BLaER1 (cell line): ENCODE data around the gene GNAO1.

Experiments
- H3K27ac ChIP-seq: shearing (Covaris generic); formaldehyde crosslinking; 2 replicates; pipeline ENCODE4 v1.8.1; 2022
- H3K27me3 ChIP-seq: shearing (Covaris generic); formaldehyde crosslinking; 2 replicates; pipeline ENCODE4 v1.8.1; 2022
- H3K36me3 ChIP-seq: shearing (Covaris generic); formaldehyde crosslinking; 2 replicates; pipeline ENCODE4 v1.8.1; 2022
- H3K4me1 ChIP-seq: shearing (Covaris generic); formaldehyde crosslinking; 2 replicates; pipeline ENCODE4 v1.8.1; 2022
- H3K4me2 ChIP-seq: shearing (Covaris generic); formaldehyde crosslinking; 2 replicates; pipeline ENCODE4 v1.8.1; 2022
- H3K4me3 ChIP-seq: shearing (Covaris generic); formaldehyde crosslinking; 2 replicates; pipeline ENCODE4 v1.8.1; 2022
- H3K9ac ChIP-seq: shearing (Covaris generic); formaldehyde crosslinking; 2 replicates; pipeline ENCODE4 v1.8.1; 2022
- H3K9me3 ChIP-seq: shearing (Covaris generic); formaldehyde crosslinking; 2 replicates; pipeline ENCODE4 v1.8.1; 2022
- H4K20me1 ChIP-seq: shearing (Covaris generic); formaldehyde crosslinking; 2 replicates; pipeline ENCODE4 v1.8.1; 2022
- Cebpa-rat ChIP-seq: shearing (Covaris generic); IDR thresholded peaks from 2 replicates; pipeline ENCODE4 v1.8.1; 2022

The GNAO1 gene

DNA sequence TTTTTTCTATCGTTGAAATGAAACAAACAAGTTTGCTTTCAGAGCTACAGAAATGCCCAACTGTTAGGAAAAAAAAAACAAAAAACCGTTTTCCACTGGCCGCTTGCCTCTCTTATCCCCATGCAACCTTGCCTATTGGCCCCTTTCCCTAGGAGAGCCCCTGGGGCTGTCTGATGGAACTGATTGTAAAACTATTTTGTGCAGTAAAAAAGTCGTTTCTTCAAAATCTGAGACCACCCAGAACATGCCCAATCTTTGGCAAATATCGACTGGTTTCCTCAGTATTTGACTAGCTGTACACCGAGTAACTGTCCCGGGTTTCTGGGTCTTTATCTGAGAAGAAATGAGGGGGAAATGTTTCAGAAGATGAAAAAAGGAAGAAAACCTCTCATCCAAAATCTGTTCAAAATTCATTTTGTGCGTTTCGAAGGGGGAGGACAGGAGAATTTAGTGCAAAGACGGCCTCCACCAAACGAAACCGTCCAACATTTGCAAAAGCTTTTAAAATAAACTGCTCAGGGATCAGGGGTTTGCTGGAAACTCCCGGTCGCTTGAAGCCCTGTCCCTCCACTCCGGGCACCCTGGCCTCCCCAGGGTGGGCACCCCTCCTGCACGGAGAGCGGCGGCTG, 1.1 kb upstream of the GNAO1 start:
- Histone ChIP-seq H3K9ac (no peak overlapping the region), H3K4me1 (peaks cover 15% of the 10 kb centered on the region), H3K4me3 (peak overlapping the region; percentile 72), H3K9me3 (no peaks in the 10 kb centered on the region), H3K36me3 (no peaks in the 10 kb centered on the region), H3K4me2 (peak overlapping the region; percentile 92), H3K27me3 (peaks cover 74% of the 10 kb centered on the region), H4K20me1 (peaks cover 38% of the 10 kb centered on the region), H3K27ac (no peak overlapping the region)
- TF ChIP-seq Cebpa-rat = no peak

DNA sequence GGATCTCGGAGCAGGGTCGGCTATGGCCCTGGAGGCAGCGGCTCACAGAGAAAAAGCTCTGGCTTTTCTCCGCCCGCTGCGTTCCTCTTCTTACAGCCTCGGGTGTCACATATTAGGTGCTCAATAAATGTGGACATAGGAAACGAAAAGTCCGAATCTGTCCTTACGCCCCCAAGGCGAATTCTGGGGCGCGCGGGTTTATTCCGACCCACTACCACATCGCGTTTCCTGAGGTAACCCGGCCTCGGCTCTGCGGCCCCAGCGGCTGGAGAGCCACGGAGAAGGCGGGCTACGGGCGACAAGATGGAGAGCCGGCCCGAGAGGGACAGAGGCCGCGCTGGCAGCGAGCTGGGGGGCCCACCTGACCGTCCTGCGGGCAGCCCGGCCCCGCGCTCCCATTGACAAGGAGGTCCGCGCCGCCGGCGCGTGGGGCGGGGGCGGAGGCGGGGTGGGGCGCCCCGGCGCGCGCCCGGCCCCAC, 573 bp upstream of the GNAO1 start:
- Histone ChIP-seq H3K4me1 (peaks cover 15% of the 10 kb centered on the region), H3K9me3 (no peaks in the 10 kb centered on the region), H3K9ac (no peak overlapping the region), H3K4me2 (peak overlapping the region; percentile 92), H4K20me1 (peaks cover 39% of the 10 kb centered on the region), H3K27me3 (peaks cover 79% of the 10 kb centered on the region), H3K27ac (no peak overlapping the region), H3K36me3 (no peaks in the 10 kb centered on the region), H3K4me3 (peak overlapping the region; percentile 72)
- TF ChIP-seq Cebpa-rat = no peak

- peak overlapping the region; percentile 92 for H3K4me2 ChIP-seq
- H3K4me1 ChIP-seq = peaks cover 15% of the 10 kb centered on the region
- no peak for TF ChIP-seq Cebpa-rat
- H3K9me3 ChIP-seq = no peaks in the 10 kb centered on the region
- peak overlapping the region; percentile 72 for H3K4me3 ChIP-seq
- H3K36me3 ChIP-seq = no peaks in the 10 kb centered on the region
- H3K9ac ChIP-seq = no peak overlapping the region
- H3K27me3 ChIP-seq = peaks cover 82% of the 10 kb centered on the region
- H3K27ac ChIP-seq = no peak overlapping the region
- peaks cover 39% of the 10 kb centered on the region for H4K20me1 ChIP-seq
Measured at GRCh38 chr16:56191835-56192634, 746 bp downstream of the GNAO1 start.

DNA sequence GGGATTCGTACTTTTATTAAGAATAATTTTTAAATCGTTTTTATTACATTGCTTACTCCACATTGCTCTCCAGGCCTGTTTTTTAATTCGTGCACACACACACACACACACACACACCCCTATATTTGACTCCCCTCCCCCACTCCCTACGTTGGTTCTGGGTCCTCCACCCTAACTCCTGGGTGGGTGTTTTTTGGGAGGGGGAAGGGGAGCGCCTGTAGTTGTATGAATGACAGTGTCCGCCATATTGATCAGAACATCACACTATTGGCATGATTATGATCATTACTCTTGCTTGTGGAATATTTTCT, 1.3 kb downstream of the GNAO1 start:
- Histone ChIP-seq H3K36me3 (no peaks in the 10 kb centered on the region), H3K4me2 (no peak overlapping the region), H4K20me1 (peaks cover 39% of the 10 kb centered on the region), H3K4me3 (no peak overlapping the region), H3K9me3 (no peaks in the 10 kb centered on the region), H3K4me1 (peaks cover 15% of the 10 kb centered on the region), H3K27me3 (peaks cover 82% of the 10 kb centered on the region), H3K27ac (no peak overlapping the region), H3K9ac (no peak overlapping the region)
- no peak for TF ChIP-seq Cebpa-rat

- Histone ChIP-seq H3K36me3 (no peaks in the 10 kb centered on the region), H3K9me3 (no peaks in the 10 kb centered on the region), H3K27me3 (peaks cover 78% of the 10 kb centered on the region), H3K27ac (no peak overlapping the region), H3K9ac (no peak overlapping the region), H3K4me3 (no peak overlapping the region), H3K4me1 (peaks cover 15% of the 10 kb centered on the region), H3K4me2 (no peak overlapping the region), H4K20me1 (peaks cover 39% of the 10 kb centered on the region)
- no peak for TF ChIP-seq Cebpa-rat
Measured at GRCh38 chr16:56192986-56193945, 2.0 kb downstream of the GNAO1 start.

GRCh38 chr16:56193951-56194726, 2.9 kb downstream of the GNAO1 start:
- Histone ChIP-seq H3K4me2 (peak overlapping the region; percentile 72), H4K20me1 (peaks cover 39% of the 10 kb centered on the region), H3K4me3 (peak overlapping the region; percentile 50), H3K4me1 (peaks cover 21% of the 10 kb centered on the region), H3K9me3 (no peaks in the 10 kb centered on the region), H3K27ac (no peak overlapping the region), H3K36me3 (no peaks in the 10 kb centered on the region), H3K27me3 (peaks cover 69% of the 10 kb centered on the region), H3K9ac (no peak overlapping the region)
- TF ChIP-seq Cebpa-rat = no peak

- Histone ChIP-seq H3K9me3 (no peaks in the 10 kb centered on the region), H3K27me3 (peaks cover 59% of the 10 kb centered on the region), H3K4me1 (peaks cover 27% of the 10 kb centered on the region), H3K4me3 (no peak overlapping the region), H3K9ac (no peak overlapping the region), H3K27ac (no peak overlapping the region), H3K36me3 (no peaks in the 10 kb centered on the region), H4K20me1 (peaks cover 35% of the 10 kb centered on the region), H3K4me2 (no peak overlapping the region)
- no peak for TF ChIP-seq Cebpa-rat
Measured at GRCh38 chr16:56195151-56195550, 3.9 kb downstream of the GNAO1 start.

- H3K4me3 ChIP-seq = no peak overlapping the region
- no peak overlapping the region for H3K27ac ChIP-seq
- no peaks in the 10 kb centered on the region for H3K36me3 ChIP-seq
- peaks cover 29% of the 10 kb centered on the region for H3K4me1 ChIP-seq
- H3K9ac ChIP-seq = no peak overlapping the region
- no peak overlapping the region for H3K4me2 ChIP-seq
- H4K20me1 ChIP-seq = peaks cover 27% of the 10 kb centered on the region; the same call in 1 of the 2 replicates
- no peaks in the 10 kb centered on the region for H3K9me3 ChIP-seq
- TF ChIP-seq Cebpa-rat = no peak
- peaks cover 46% of the 10 kb centered on the region for H3K27me3 ChIP-seq
Measured at GRCh38 chr16:56196381-56196780, 5.1 kb downstream of the GNAO1 start.
